Endodermal cell (in vitro differentiated cells): Measurements from ENCODE around the gene UTP11. TPM values are rescaled to one million over a fixed set of nuclear protein-coding genes. Genes with fewer than 3 reads are reported as not detected.
A peak's percentile ranks its signal among the peaks of the same experiment; 100 is the strongest.

ENCODE experiments used
- DNase-seq: peaks from one replicate; pipeline ENCODE4 v3.0.0-alpha.2; 2017
- H3K27ac ChIP-seq: 2 replicates; pipeline ENCODE4 v1.5.1; 2013; ENCODE audit warnings: mild to moderate bottlenecking, low read depth, low read length, moderate library complexity
- H3K27me3 ChIP-seq: 2 replicates; pipeline ENCODE4 v1.6.1; 2013; ENCODE audit warnings: mild to moderate bottlenecking, low read length, moderate library complexity; ENCODE audit not compliant: insufficient read depth, control insufficient read depth, poor library complexity, severe bottlenecking
- H3K36me3 ChIP-seq: 2 replicates; pipeline ENCODE4 v1.7.0; 2013; ENCODE audit warnings: mild to moderate bottlenecking, low read length, moderate library complexity; ENCODE audit not compliant: control insufficient read depth, insufficient read depth
- H3K4me1 ChIP-seq: one replicate; pipeline ENCODE4 v1.7.0; 2013; ENCODE audit warnings: low read length; ENCODE audit not compliant: control insufficient read depth, insufficient read depth
- H3K4me3 ChIP-seq: 2 replicates; pipeline ENCODE4 v1.5.1; 2013; ENCODE audit warnings: mild to moderate bottlenecking, low read length, moderate library complexity
- H3K9ac ChIP-seq: 2 replicates; pipeline ENCODE4 v1.6.1; 2013; ENCODE audit warnings: mild to moderate bottlenecking, low read length, moderate library complexity; ENCODE audit not compliant: poor library complexity, severe bottlenecking; ENCODE audit errors: extremely low read depth
- H3K9me3 ChIP-seq: 2 replicates; pipeline ENCODE4 v1.6.1; 2013; ENCODE audit warnings: mild to moderate bottlenecking, low read length, moderate library complexity; ENCODE audit not compliant: control insufficient read depth
- H3K27ac Mint-ChIP-seq: 2 replicates; pipeline ENCODE4 v1.8.0; 2020; ENCODE audit warnings: mixed read lengths
- H3K27me3 Mint-ChIP-seq: 2 replicates; pipeline ENCODE4 v1.8.0; 2021; ENCODE audit warnings: mild to moderate bottlenecking, mixed read lengths; ENCODE audit not compliant: insufficient read depth
- H3K36me3 Mint-ChIP-seq: 2 replicates; pipeline ENCODE4 v1.8.0; 2020; ENCODE audit warnings: low read depth, mixed read lengths
- H3K4me1 Mint-ChIP-seq: 2 replicates; pipeline ENCODE4 v1.8.0; 2020; ENCODE audit warnings: mixed read lengths
- H3K4me3 Mint-ChIP-seq: 2 replicates; pipeline ENCODE4 v1.8.0; 2020; ENCODE audit warnings: mild to moderate bottlenecking, moderate library complexity, mixed read lengths
- H3K9me3 Mint-ChIP-seq: 2 replicates; pipeline ENCODE4 v1.8.0; 2020; ENCODE audit warnings: mild to moderate bottlenecking, mixed read lengths
- whole genome bisulfite sequencing, 2 experiments: methylation state at CpG; one replicate each; pipeline versions ENCODE4 v1.1.5 to v1.1.7; 2013; ENCODE audit warnings: missing lambda C conversion rate in 2 of 2, mixed read lengths in 1 of 2; ENCODE audit not compliant: insufficient coverage in 1 of 2, insufficient read length in 1 of 2; 5-methylcytosine and 5-hydroxymethylcytosine counted together
- total RNA-seq, 2 donors: library from RNA; stranded (reverse); fragmentation: NEBNext Ultra II Directional in 1 of 2; extraction: Animal tissue kit (Norgen Biotek cat#: 25700) in 1 of 2; gene quantifications; 2 replicates in 1 of 2; 3 replicates in 1 of 2; pipeline ENCODE4 v1.2.1, GENCODE V29; 2021
- TF ChIP-seq, protein P1 (sequence below): fragments of 200-600 bp; sonication (generic); conservative IDR thresholded peaks from 2 replicates; pipeline ENCODE4 v1.5.0; 2021; ENCODE audit warnings: antibody characterized with exemption, mild to moderate bottlenecking

UTP11 gene
- total RNA-seq, 2 donors from 2014 or later, result 40.9 to 46.3 TPM

DNA sequence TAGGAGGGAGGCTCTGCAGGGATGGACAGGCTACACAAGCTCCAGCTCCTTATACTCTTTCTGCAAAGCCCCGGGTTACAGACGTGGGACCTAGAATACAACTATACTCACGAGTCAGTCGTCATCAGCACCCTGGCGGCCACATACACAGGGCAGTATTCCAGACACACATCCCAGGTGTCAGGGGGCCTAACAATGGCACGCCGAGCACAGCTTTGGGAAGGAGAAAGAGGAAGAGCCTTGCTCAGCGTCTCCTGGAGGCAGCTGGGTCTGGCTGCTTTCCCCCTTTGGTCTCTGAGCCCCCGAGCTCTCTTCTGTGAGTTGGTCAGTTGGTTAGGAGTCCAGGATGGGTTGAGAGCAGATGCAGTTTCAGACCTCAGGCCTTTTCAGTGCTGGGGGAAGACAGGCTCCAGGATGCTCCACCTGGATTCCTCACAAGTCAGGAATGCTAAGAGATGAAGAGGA lies 38.6 kb downstream of the UTP11 start:
- H3K4me1 ChIP-seq, result no peaks in the 10 kb centered on the region
- no peaks in the 10 kb centered on the region for H3K36me3 ChIP-seq
- no peaks in the 10 kb centered on the region for H3K9me3 Mint-ChIP-seq
- H3K9me3 ChIP-seq, result no peaks in the 10 kb centered on the region
- 79 to 86% methylated on average over 5 to 9 of the region's 9 CpGs for WGBS, 2 experiments
- H3K27ac Mint-ChIP-seq, result no peak overlapping the region
- DNase-seq, result no peak
- TF ChIP-seq, protein P1, sequence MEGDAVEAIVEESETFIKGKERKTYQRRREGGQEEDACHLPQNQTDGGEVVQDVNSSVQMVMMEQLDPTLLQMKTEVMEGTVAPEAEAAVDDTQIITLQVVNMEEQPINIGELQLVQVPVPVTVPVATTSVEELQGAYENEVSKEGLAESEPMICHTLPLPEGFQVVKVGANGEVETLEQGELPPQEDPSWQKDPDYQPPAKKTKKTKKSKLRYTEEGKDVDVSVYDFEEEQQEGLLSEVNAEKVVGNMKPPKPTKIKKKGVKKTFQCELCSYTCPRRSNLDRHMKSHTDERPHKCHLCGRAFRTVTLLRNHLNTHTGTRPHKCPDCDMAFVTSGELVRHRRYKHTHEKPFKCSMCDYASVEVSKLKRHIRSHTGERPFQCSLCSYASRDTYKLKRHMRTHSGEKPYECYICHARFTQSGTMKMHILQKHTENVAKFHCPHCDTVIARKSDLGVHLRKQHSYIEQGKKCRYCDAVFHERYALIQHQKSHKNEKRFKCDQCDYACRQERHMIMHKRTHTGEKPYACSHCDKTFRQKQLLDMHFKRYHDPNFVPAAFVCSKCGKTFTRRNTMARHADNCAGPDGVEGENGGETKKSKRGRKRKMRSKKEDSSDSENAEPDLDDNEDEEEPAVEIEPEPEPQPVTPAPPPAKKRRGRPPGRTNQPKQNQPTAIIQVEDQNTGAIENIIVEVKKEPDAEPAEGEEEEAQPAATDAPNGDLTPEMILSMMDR, result no peak
- no peak overlapping the region for H3K4me3 Mint-ChIP-seq
- H3K4me3 ChIP-seq, result no peak overlapping the region
- peaks cover 48% of the 10 kb centered on the region for H3K27me3 Mint-ChIP-seq
- H3K27me3 ChIP-seq, result peaks cover 39% of the 10 kb centered on the region
- peaks cover 6% of the 10 kb centered on the region for H3K4me1 Mint-ChIP-seq
- no peaks in the 10 kb centered on the region for H3K36me3 Mint-ChIP-seq
- no peak overlapping the region for H3K9ac ChIP-seq
- peak overlapping the region; percentile 63 for H3K27ac ChIP-seq

DNA sequence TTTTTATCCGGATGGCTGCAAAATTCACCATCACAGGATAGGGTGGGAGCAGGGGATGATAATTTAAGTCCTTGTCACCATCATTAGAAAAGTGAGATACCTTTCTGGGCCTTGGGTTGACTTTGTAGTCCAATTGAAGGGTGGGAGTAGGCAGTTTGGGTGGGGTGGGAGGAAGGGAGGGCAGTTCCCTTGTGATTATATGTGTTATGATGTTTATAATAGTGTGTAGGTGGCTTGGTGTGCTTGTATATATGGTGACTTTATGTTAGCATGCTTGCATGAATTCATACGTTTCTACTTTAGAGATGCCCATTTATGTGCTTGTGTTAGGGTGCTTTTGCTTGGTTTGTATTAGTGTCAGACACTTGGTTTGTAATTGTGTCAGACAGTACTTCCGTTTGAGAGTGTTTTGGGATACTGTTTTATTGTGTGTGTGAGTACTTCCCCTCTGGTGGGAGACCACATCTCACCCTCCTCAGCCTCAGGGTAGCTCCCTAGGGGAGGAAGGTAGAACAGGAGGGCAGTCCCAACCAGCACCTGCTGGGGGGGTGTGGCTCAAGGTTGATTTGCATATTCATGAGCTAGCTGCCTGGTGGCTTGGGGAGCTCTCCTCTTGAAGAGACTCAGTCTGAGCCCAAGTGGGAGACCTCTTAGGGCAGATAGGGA lies 40.3 kb downstream of the UTP11 start:
- Histone ChIP-seq H3K36me3 (no peaks in the 10 kb centered on the region), H3K27ac (no peak overlapping the region), H3K9me3 (no peaks in the 10 kb centered on the region), H3K9ac (no peak overlapping the region), H3K27me3 (peaks cover 32% of the 10 kb centered on the region), H3K4me1 (no peaks in the 10 kb centered on the region), H3K4me3 (no peak overlapping the region)
- H3K9me3 Mint-ChIP-seq, result no peaks in the 10 kb centered on the region
- no peaks in the 10 kb centered on the region for H3K36me3 Mint-ChIP-seq
- DNase-seq, result peak; percentile 86
- peaks cover 6% of the 10 kb centered on the region for H3K4me1 Mint-ChIP-seq
- no peak overlapping the region for H3K27ac Mint-ChIP-seq
- H3K4me3 Mint-ChIP-seq, result no peak overlapping the region
- TF ChIP-seq, protein P1, result no peak
- WGBS, 2 experiments, result 73% methylated on average over 3 of the region's 3 CpGs; no CpG with 5 or more reads in 1 of the 2 experiments
- H3K27me3 Mint-ChIP-seq, result peaks cover 42% of the 10 kb centered on the region

DNA sequence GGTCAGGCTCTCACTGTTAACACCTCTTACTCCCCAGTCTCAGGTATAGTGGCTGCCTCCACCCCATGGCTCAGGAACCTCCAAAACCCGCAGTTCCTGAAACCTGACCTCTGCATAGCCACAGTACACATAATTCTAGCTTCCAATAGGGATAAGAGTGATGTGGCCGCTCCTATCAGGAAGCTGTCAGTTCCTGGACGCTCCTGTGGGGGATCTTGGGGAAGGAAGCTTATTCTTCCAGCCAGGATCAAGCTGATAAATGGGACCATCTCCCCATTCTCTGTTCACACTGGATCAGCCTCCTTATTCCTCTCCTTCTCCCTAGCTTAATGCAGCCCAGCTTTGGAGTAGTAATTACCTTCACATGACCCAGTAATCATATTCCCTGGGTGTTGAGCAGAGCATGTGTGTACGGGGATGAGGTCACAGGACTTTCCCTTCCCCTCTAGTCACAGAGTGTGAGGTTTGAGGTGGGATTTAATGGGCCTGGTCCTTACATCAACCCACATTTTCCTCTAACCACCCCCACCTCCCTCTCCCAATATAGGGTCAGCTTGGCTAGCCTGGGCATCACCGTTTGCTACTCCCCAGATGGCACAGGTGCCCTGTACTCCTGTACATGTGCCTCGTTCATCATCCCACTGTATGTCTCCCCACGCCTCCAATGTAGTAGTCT lies 41.0 kb downstream of the UTP11 start:
- no peaks in the 10 kb centered on the region for H3K4me1 ChIP-seq
- Mint-ChIP-seq H3K4me3 (no peak overlapping the region), H3K4me1 (peaks cover 6% of the 10 kb centered on the region), H3K9me3 (no peaks in the 10 kb centered on the region), H3K27ac (no peak overlapping the region), H3K27me3 (peaks cover 36% of the 10 kb centered on the region), H3K36me3 (no peaks in the 10 kb centered on the region)
- no peaks in the 10 kb centered on the region for H3K36me3 ChIP-seq
- H3K9me3 ChIP-seq, result no peaks in the 10 kb centered on the region
- H3K9ac ChIP-seq, result no peak overlapping the region
- DNase-seq, result no peak
- H3K27ac ChIP-seq, result no peak overlapping the region
- peaks cover 25% of the 10 kb centered on the region for H3K27me3 ChIP-seq
- WGBS, 2 experiments, result 67 to 76% methylated on average over 4 to 6 of the region's 7 CpGs
- H3K4me3 ChIP-seq, result no peak overlapping the region
- TF ChIP-seq, protein P1, result no peak
